IMR-90 (cell line): ENCODE results near the gene AHCYL2. TPM values are rescaled to one million over a fixed set of nuclear protein-coding genes. Genes with fewer than 3 reads are reported as not detected.

Experiments
- ATAC-seq: fragments of 200-7000 bp; cut with Tn5 transposase; 2 replicates; pipeline ENCODE4 v1.9.1; 2020; ENCODE audit warnings: low read depth, mild to moderate bottlenecking, moderate library complexity
- BruUV-seq: library from RNA; stranded (reverse); fragments of 400-500 nt; replicated peaks from 2 replicates; lab custom pipeline; 2021; lab: Mats Ljungman, UMichigan
- CTCF ChIA-PET: fragments of 300-600 bp; formaldehyde crosslinking; extraction: SDS; loops from one replicate; lab custom pipeline; 2021; ENCODE audit warnings: antibody characterized with exemption; lab: Yijun Ruan, JAX
- POLR2A ChIA-PET: fragments of 300-600 bp; sonication (Branson Sonifier 250); formaldehyde crosslinking; loops from one replicate; lab custom pipeline; 2022; ENCODE audit warnings: antibody characterized with exemption; ENCODE audit not compliant: unreplicated experiment; lab: Charles Lee
- DNase-seq: peaks from one replicate; pipeline ENCODE4 v3.0.0; 2013
- H2AFZ ChIP-seq: replicated peaks from 2 replicates; pipeline ENCODE3; 2013; ENCODE audit warnings: low read length, mild to moderate bottlenecking; ENCODE audit not compliant: poor library complexity
- H2AK5ac ChIP-seq: 2 replicates; pipeline ENCODE4 v1.6.1; 2013; ENCODE audit warnings: low read depth, low read length, inconsistent platforms
- H2AK9ac ChIP-seq: replicated peaks from 2 replicates; pipeline ENCODE3; 2013; ENCODE audit warnings: mild to moderate bottlenecking, low read depth, low read length, moderate library complexity; ENCODE audit not compliant: poor library complexity
- H2BK120ac ChIP-seq: 2 replicates; pipeline ENCODE4 v1.6.1; 2013; ENCODE audit warnings: low read depth, low read length, inconsistent platforms
- H2BK15ac ChIP-seq: 3 replicates; pipeline ENCODE4 v1.6.1; 2013; ENCODE audit warnings: low read depth, low read length, inconsistent platforms
- H2BK20ac ChIP-seq: 2 replicates; pipeline ENCODE4 v1.6.1; 2013; ENCODE audit warnings: low read depth, mild to moderate bottlenecking, inconsistent platforms, low read length, moderate library complexity
- H2BK5ac ChIP-seq: 2 replicates; pipeline ENCODE4 v1.6.1; 2013; ENCODE audit warnings: mild to moderate bottlenecking, low read depth, low read length, inconsistent platforms; ENCODE audit not compliant: poor library complexity, severe bottlenecking
- H3K14ac ChIP-seq: replicated peaks from 2 replicates; pipeline ENCODE4 v1.6.1; 2013; ENCODE audit warnings: low read depth, low read length, inconsistent platforms
- H3K18ac ChIP-seq: 2 replicates; pipeline ENCODE4 v1.6.1; 2013; ENCODE audit warnings: low read depth, low read length, control low read depth
- H3K23ac ChIP-seq: 2 replicates; pipeline ENCODE4 v1.6.1; 2013; ENCODE audit warnings: low read depth, low read length, inconsistent platforms
- H3K27ac ChIP-seq: 2 replicates; pipeline ENCODE4 v1.5.1; 2013; ENCODE audit warnings: mild to moderate bottlenecking, control low read depth, low read length; ENCODE audit not compliant: insufficient read depth
- H3K27me3 ChIP-seq: 2 replicates; pipeline ENCODE4 v1.6.1; 2013; ENCODE audit warnings: low read length; ENCODE audit not compliant: control insufficient read depth, insufficient read depth
- H3K36me3 ChIP-seq: 2 replicates; pipeline ENCODE4 v1.6.1; 2013; ENCODE audit warnings: low read length, mixed read lengths; ENCODE audit not compliant: control insufficient read depth, insufficient read depth
- H3K4ac ChIP-seq: 2 replicates; pipeline ENCODE4 v1.6.1; 2013; ENCODE audit warnings: low read depth, low read length, inconsistent platforms
- H3K4me1 ChIP-seq: 2 replicates; pipeline ENCODE4 v1.6.1; 2013; ENCODE audit warnings: low read length, mixed read lengths; ENCODE audit not compliant: control insufficient read depth, insufficient read depth
- H3K4me2 ChIP-seq: 2 replicates; pipeline ENCODE4 v1.6.1; 2013; ENCODE audit warnings: low read depth, mild to moderate bottlenecking, control low read depth, low read length, moderate library complexity
- H3K4me3 ChIP-seq: 2 replicates; pipeline ENCODE4 v1.5.1; 2013; ENCODE audit warnings: low read depth, mild to moderate bottlenecking, control low read depth, low read length, moderate library complexity; ENCODE audit not compliant: insufficient read depth
- H3K56ac ChIP-seq: 2 replicates; pipeline ENCODE4 v1.6.1; 2013; ENCODE audit warnings: low read length, inconsistent platforms; ENCODE audit not compliant: insufficient read depth; ENCODE audit errors: extremely low read depth
- H3K79me1 ChIP-seq, 2 experiments: 2 replicates each; pipeline ENCODE4 v1.6.1; 2013; ENCODE audit warnings: low read length in 2 of 2, inconsistent platforms in 1 of 2, low read depth in 1 of 2
- H3K9ac ChIP-seq: 2 replicates; pipeline ENCODE4 v1.6.1; 2013; ENCODE audit warnings: low read depth, low read length, control low read depth
- H3K9me1 ChIP-seq: 2 replicates; pipeline ENCODE4 v1.6.1; 2013; ENCODE audit warnings: low read length, inconsistent platforms; ENCODE audit not compliant: insufficient read depth
- H3K9me3 ChIP-seq: 2 replicates; pipeline ENCODE4 v1.6.1; 2013; ENCODE audit warnings: low read length; ENCODE audit not compliant: control insufficient read depth, insufficient read depth
- H4K20me1 ChIP-seq: 2 replicates; pipeline ENCODE4 v1.6.1; 2013; ENCODE audit warnings: low read length, inconsistent platforms; ENCODE audit not compliant: insufficient read depth
- H4K5ac ChIP-seq: 2 replicates; pipeline ENCODE4 v1.6.1; 2013; ENCODE audit warnings: mild to moderate bottlenecking, low read depth, low read length, control low read depth
- H4K8ac ChIP-seq, 2 experiments: 2 replicates each; pipeline ENCODE4 v1.6.1; 2013; ENCODE audit warnings: low read depth in 2 of 2, low read length in 2 of 2, control low read depth in 1 of 2, inconsistent platforms in 1 of 2
- H4K91ac ChIP-seq: 2 replicates; pipeline ENCODE4 v1.6.1; 2013; ENCODE audit warnings: low read depth, low read length, inconsistent platforms; ENCODE audit not compliant: insufficient read depth
- BHLHE40 ChIP-seq: fragments of 150-350 bp; IDR thresholded peaks from 2 replicates; pipeline ENCODE4 v1.6.1; 2016; ENCODE audit warnings: mild to moderate bottlenecking, low read depth, low read length
- CHD1 ChIP-seq: IDR thresholded peaks from 2 replicates; pipeline ENCODE4 v1.6.1; 2012; ENCODE audit warnings: low read depth, low read length, improper control_type of control experiment
- CTCF ChIP-seq: conservative IDR thresholded peaks from 2 replicates; pipeline ENCODE4 v1.5.1; 2012; ENCODE audit warnings: mild to moderate bottlenecking, low read depth, low read length, improper control_type of control experiment
- MAZ ChIP-seq: IDR thresholded peaks from 2 replicates; pipeline ENCODE4 v1.6.1; 2012; ENCODE audit warnings: low read depth, mild to moderate bottlenecking, low read length, improper control_type of control experiment, moderate library complexity, borderline replicate concordance
- POLR2A ChIP-seq: IDR thresholded peaks from 2 replicates; pipeline ENCODE4 v1.6.1; 2012; ENCODE audit warnings: mild to moderate bottlenecking, low read depth, low read length
- RAD21 ChIP-seq: IDR thresholded peaks from 2 replicates; pipeline ENCODE4 v1.6.1; 2012; ENCODE audit warnings: low read length, improper control_type of control experiment
- RFX5 ChIP-seq: IDR thresholded peaks from 2 replicates; pipeline ENCODE4 v1.8.0; 2012; ENCODE audit warnings: low read depth, mild to moderate bottlenecking, low read length, moderate library complexity
- SMC3 ChIP-seq: fragments of 150-350 bp; IDR thresholded peaks from 2 replicates; pipeline ENCODE4 v1.6.1; 2016; ENCODE audit warnings: low read depth, mild to moderate bottlenecking, antibody characterized with exemption, low read length, moderate library complexity
- USF2 ChIP-seq: fragments of 150-350 bp; IDR thresholded peaks from 2 replicates; pipeline ENCODE4 v1.6.1; 2017; ENCODE audit warnings: mild to moderate bottlenecking, antibody characterized with exemption, low read length, low read depth
- WGBS, 2 experiments: methylation state at CpG; one replicate each; pipeline versions ENCODE4 v1.1.5 to v1.1.7; 2013; ENCODE audit warnings: missing lambda C conversion rate in 2 of 2; ENCODE audit not compliant: insufficient read length in 1 of 2; ENCODE audit errors: extremely low coverage in 2 of 2; 5-methylcytosine and 5-hydroxymethylcytosine counted together
- dilution Hi-C: fragments of 300-500 bp; cut with HindIII; formaldehyde crosslinking; loops from one replicate; pipeline ENCODE4 v1.14.3; 2018; ENCODE audit warnings: low sequenced_read_pairs; ENCODE audit not compliant: unreplicated experiment
- in situ Hi-C: fragments of 300-500 bp; cut with MboI; formaldehyde crosslinking; loops from 3 replicates; pipeline ENCODE4 v1.14.3; 2019; ENCODE audit warnings: low sequenced_read_pairs, inconsistent platforms, mixed read lengths
- intact Hi-C: fragments of 100-400 bp; cut with micrococcal nuclease; formaldehyde crosslinking; loops from 2 replicates; pipeline ENCODE4 v1.10.0; 2022
- polyA plus RNA-seq, 3 experiments: library from polyadenylated mRNA; depleted of rRNA; stranded (reverse); fragments of >200 nt; gene quantifications; 2 replicates each; pipeline ENCODE4 v1.2.3, GENCODE V29; 2012; ENCODE audit warnings: low replicate concordance in 1 of 3
- total RNA-seq: library from RNA; depleted of rRNA; stranded (reverse); fragments of >200 nt; gene quantifications from 2 replicates; pipeline ENCODE4 v1.2.3, GENCODE V29; 2012

AHCYL2 gene
- total and polyA plus RNA-seq, 2 of the 4 experiments (the other 2 are of a cell fraction): 5.7 to 7.6 TPM

GRCh38 chr7:129313282-129313681, 88.5 kb downstream of the AHCYL2 start:
- Histone ChIP-seq H3K23ac (no peak overlapping the region), H3K4me1 (no peaks in the 10 kb centered on the region; the same call in 1 of the 2 replicates), H2BK5ac (no peak overlapping the region), H3K27ac (no peak overlapping the region), H2BK15ac (no peak overlapping the region), H2BK20ac (no peak overlapping the region), H3K36me3 (no peaks in the 10 kb centered on the region), H2BK120ac (no peak overlapping the region), H3K4ac (no peak overlapping the region), H4K20me1 (no peaks in the 10 kb centered on the region), H3K56ac (no peak overlapping the region), H3K9me1 (no peaks in the 10 kb centered on the region), H3K18ac (no peak overlapping the region), H2AFZ (no peak overlapping the region), H3K27me3 (no peaks in the 10 kb centered on the region), H2AK9ac (no peak overlapping the region), H3K4me2 (no peak overlapping the region), H2AK5ac (no peak overlapping the region), H4K5ac (no peak overlapping the region), H3K9me3 (no peaks in the 10 kb centered on the region), H4K8ac (no peak overlapping the region), H3K4me3 (no peak overlapping the region), H4K91ac (no peak overlapping the region), H3K9ac (no peak overlapping the region), H3K79me1 (no peaks in the 10 kb centered on the region), H3K14ac (no peak overlapping the region)
- 100% methylated on average over 3 of the region's 3 CpGs; no CpG with 5 or more reads in 1 of the 2 experiments for WGBS, 2 experiments
- ATAC-seq (no peak), DNase-seq (no peak)
- dilution Hi-C loops (no loop called here), in situ Hi-C loops (no loop called here), intact Hi-C loops (no loop called here)
- no peak for TF ChIP-seq MAZ
- no peak for TF ChIP-seq USF2
- TF ChIP-seq RAD21: no peak
- no peak for TF ChIP-seq BHLHE40
- no peak for TF ChIP-seq POLR2A
- no peak for TF ChIP-seq SMC3
- TF ChIP-seq CTCF: no peak
- TF ChIP-seq RFX5: no peak
- no peak for TF ChIP-seq CHD1
- BruUV-seq: no TSS peak
- ChIA-PET POLR2A (no interaction called here), CTCF (no interaction called here)
